NCI-H1417 treated with DMSO at 0.1 percent for 48 hours (cell line): ENCODE results near the gene MPO.

Source experiments
- DNase-seq: peaks from one replicate; lab custom pipeline; 2025; lab: John Stamatoyannopoulos, UW

Gene MPO

DNA sequence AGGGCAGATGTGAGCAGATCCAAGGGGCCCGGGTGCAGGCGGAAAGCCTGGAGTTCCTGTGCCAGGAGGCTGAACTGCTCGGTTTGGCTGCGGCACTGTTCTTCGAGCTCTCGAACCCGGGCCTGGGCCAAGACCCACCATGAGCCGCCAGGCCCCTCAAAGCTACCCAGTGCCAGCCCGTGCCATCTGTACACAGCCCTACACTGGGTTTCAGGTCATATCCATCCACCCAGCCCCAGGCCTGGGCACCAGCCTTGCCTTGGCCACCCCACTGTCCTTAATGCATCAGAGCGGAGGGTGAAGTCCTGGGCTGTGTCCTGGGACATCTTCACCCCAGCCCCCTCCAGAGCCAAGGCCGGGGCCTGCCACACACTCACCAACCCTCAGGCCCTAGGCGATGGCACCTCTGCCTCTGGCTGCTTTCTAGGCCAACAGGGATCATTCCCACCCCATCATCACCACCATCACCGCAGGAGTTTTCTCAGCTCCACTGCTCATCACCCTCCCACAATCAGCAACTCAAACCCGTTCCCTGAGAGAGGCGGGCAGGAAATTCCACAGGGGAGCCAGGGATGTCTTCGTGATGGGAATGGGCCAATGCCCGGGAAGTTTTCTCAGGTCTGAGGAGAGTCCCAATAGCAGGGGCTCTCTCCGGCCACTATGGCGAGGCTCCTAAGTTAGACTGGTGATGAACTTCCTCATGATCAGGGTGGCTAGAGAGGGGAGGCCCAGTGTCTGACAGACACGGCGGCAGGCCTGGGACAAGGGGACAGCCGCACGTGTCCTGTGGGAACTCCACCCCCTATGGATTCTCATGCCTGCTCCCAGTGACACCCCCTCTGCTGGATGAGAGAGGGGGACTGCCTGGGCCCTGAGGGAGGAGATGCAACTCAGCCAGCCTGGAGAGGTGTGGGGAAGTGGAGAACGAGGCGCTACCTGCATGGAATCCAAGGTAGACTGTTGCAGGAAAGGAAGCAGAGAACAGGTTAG is 38.7 kb upstream of the MPO start:
- no peak for DNase-seq

DNA sequence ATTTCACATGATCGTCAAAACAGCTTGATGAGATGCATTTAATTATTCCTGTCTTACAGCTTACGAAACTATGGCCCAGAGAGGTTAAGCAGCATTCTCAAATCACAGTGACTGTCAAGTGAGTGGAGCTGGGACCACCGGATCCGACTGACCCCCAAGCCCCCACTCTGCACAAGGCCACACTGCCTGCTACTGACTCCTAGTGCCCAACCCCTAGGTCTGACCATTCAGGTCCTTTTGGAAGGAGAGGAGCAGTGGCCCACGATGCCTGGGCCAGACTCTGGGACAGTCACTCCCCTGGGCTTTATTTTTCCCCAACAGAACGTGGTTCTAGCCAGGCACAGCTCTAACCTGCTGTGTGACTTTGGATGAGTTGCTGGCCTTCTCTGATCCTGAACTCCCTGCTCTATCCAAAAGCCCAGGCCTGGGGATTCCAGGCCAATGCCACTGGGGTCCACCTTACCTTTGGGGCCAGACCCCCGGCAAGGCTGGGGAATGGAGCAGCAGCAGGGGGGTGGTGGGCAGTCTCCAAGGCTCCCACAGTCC is 38.0 kb upstream of the MPO start:
- DNase-seq: no peak

DNA sequence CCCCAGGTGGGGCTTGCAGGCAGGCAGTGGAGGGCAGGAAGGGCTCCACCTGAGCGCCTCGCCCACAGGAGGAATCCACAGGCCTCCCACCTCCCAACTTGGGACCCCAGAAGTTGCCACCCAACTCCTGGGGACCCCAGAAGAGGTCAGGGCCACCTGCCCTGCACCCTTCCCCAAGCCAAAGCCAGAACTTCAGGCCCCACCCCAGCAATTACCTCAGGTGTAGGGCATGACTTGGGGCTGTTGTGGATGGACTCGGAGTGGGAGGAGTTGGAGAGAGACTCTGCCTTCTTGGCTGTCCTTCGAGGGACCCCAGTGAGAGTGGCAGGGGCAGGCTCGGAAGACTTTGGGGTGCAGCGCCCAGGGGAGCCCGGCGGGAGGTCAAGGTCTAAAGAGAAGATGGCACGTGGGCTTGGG is 37.3 kb upstream of the MPO start:
- no peak for DNase-seq

DNA sequence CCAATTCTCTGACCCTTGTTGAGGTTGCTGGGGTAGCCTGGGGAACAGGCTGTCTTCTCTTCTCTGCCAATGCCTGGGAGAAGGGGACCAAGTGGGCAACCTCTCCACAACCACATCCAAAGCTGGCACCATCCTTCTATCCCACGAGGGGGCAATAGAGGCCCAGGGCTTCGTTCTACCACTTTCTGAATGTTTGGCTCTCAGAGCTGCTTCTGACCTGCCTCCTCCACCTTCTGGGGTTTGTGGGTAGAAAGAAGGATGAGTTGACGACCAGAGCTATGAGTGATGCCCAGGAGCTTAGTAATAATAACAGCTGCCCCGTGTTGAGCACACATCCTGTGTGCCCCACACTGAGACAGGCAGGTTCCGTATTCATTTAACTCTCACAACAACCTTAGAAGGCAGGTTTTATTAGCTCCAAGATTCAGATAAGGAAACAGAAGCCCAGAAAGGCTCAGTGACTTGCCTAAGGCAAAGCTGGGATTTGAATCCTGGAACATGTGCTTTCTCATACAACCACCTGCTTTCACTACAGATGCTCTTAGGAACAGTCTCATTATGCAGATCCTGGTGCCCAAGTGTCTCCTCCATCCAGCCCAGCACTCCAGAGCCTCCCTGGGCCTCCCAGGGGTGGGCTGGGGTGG is 36.8 kb upstream of the MPO start:
- no peak for DNase-seq

DNA sequence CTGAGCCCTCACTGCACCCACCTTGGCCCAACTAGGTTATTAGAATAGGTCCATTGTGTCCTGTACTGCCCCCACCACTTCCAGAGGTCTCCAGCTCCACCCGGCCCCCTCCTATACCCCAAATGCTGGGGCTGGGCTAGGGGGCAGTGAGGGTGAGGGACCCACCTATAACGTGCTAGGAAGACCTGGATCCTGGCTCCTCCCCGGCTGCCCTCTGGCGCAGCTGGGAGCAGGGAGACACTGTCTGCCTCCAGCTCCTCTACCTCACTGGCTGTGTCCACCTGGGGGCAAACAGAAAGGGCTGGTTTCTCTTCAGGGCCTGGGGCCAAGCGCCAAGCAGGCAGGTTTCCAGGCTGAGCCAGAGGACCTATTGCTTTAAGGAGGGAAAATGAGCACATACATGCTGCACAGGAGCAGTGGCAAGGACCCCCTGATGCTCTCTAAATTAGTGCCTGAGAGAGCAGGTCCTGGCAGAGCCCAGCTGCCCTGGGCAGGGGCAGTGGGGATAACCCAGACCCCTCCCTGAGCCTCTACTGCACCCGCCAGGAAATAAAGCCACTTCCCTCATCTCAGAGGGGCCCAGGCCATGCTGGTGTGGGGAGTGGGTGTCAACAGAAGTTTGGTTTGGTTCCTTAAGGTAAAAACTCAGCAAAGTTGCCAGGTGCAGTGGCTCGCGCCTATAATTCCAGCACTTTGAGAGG is 35.7 kb upstream of the MPO start:
- no peak for DNase-seq

DNA sequence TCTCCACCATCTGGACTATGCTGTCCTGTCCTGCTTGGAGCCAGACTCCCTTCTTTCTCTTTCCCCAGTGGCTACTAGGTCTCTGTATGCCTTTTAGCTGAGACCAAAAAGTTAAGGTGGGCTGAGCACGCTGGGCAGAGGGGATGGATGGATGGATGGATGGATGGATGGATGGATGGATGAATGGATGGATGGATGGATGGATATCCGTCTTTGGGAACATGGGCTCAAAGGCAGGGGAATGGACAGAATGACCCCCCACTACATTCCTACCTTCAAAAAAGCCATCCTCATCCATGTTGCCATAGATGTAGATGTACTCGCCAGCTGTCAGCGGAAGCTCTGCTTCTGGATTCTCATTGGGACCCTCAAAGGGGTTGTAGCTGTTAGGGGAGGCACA is 35.0 kb upstream of the MPO start:
- DNase-seq: no peak

DNA sequence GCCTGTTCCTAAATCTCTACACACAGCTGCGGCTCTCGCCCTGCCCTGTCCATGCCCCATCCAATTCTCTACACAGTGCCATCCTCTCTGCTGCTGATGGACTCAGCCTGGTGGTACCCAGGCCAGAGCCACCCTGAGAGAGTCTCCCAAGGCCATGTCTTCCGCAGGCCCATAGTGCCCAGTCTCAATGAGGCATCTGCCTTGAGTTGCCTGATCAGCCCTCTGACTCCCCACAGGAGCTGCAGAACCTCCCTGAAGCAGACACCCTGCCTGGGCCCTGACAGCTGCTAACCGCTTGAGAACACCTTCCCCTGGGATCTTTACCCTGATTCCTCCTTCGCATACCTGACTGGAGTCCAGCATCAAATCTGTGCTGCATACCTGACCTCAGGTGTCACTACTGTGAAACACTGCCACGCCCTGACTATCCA is 34.6 kb upstream of the MPO start:
- DNase-seq: no peak

DNA sequence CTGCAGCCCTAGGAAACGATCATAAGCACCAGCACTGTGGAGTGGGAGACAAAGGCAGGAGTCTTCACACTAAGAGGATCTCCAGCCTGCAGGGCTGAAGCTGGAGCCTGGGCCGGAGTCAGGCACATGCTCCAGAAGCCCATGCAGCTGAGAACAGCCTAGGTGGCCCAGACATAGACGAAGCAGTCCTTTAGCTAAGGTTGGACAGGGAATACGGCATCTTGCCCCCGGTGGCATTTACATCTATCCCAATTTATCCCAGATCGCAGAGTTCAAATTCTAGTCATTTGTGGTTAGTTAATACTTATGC is 33.9 kb upstream of the MPO start:
- DNase-seq: no peak

DNA sequence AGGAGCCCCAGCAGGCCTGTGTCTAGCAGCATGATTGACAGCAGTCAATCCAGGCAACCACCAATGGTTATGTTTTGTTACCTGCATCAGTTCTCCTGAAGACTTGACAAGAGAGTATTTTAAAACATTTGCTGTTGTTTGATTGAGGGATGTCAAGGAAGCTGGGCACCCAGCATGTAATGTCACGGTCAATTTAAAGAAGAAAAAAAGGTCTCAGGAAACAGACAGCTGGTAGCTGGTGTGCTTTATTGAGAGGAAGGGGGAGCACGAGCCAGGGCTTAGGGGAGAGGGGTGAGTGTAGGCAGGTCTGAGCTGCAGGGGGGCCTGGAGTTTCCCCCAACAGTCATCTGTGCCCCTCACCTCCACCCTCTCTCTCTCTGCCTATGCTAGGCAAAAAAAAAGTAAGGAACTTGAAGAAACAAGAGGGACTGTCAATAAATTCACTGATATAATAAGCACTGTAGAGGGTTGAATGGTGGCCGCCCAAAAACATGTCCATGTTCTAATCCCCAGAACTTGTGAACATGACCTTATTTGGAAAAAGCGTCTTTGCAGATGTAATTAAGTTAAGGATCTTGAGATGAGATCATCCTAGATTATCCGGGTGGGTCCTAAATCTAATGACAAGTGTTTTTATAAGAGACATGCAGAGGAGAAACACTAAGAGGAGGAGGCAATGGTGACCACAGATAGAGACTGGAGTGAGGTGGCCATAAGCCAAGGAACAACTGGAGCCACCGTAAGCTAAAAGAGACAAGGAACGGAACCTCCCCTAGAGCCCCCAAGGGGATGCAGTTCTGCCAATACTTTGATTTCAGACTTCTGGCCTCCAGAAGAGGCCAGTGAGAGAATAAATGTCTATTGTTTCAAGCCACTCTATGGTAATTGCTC is 33.3 kb upstream of the MPO start:
- DNase-seq: no peak

DNA sequence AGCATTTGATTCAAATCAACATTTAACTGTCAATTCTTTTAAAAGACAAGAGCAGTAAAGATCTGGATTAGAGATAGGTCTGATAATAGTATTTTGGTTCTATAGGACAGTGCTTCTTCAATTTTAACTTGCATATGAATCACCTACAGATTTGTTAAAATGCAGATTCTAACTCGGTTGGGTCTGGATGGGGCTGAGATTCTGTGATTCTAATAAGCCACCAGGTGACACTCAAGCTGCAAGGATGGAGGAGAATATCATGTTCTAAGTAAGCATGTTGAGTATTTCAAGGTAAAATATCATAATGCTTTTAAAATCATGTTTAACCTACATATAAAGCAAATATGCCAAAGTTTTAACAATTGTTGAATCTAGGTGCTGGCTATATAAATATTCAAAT is 32.1 kb upstream of the MPO start:
- no peak for DNase-seq

DNA sequence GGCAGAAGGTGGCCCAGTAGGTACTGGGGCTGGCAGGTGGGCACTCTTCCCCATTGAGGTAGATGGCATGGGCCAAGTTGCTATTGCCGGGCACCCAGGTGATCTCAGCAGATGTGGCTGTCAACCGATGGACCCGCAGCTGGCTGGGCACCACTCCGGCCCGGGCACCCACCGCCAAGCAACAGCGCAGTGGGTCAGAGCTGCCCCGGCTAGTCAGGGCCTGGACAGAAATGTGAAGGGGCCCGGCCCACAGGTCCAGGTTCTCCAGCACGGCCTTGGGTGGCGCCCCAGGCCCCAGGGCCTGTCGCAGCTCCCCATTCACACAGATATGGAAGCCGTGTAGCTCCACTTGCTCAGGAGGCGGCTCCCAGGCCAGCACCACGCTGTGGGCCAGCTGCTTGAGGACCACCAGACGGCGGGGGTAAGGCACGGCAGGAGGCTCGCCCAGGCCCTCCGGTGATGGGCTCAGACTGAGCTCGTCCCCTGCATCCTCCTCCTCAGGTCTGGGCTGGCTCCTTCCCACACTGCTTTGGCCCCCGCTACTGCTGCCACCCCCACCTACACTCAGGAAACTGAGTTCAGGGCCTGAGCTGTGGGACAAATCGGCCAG is 31.4 kb upstream of the MPO start:
- DNase-seq: no peak

DNA sequence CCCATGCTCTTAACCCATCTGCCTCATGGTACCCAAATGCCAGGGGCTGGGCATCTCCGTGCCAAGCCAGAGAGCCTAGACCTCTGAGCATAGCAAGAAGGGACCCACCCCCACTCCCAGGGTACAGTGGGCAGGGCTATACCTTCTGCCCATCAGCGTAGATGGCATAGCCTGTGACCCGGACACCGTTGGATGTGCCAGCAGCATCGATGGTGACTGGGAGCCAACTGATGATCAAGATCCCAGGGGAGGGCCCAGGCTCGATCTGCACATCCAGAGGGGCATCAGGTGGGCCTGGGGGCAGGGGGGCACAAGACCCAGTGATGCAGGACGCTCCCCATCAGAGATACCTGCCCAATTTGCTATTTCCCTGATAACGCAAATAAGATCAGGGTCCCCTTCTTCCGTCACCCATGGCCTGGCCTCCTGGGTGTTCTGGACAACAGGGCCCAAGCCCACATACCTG is 30.7 kb upstream of the MPO start:
- DNase-seq: no peak

DNA sequence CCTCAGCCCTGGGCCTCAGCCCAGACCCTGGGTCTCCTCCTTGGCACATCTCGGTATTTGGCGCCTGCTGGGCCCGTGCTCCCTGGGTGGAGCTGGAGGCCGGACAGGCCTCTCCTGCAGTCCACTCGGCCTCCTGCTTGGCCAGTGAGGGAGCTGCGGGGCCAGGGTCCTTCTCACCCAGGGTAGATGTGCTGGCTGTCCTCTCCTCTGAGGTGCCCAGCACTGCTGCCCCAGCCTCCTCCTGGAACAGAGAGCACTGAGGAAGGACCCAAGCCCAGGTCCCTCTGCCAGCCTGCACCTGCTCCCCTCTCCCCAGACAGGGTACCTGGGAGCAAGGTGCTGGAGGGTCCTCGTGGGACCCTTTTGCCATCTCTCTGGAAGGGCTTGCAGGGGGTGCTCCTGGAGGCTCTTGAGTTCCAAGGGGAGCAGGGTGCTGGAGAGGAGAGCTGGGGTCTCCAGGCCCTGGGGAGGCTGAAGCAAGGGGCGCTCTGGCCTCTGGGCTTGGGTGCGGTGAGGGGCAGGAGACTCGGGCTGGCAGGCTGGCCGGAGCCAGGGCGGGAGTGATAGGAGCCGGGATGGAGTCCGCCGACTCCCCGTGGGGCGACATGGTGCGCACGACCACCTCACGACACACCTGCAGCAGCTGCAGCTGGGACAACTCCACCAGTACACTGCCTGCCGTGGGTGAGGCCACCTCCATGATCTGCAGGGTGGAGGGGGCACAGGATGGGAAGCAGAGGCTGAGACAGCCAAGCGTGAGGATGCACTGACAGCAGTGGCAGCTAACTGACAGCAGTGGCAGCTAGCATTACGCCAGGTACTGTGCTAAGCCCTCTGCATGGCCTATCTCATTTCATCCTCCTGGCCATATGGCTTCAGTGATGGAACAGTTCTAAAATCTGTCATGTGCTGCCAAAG is 30.0 kb upstream of the MPO start:
- no peak for DNase-seq

DNA sequence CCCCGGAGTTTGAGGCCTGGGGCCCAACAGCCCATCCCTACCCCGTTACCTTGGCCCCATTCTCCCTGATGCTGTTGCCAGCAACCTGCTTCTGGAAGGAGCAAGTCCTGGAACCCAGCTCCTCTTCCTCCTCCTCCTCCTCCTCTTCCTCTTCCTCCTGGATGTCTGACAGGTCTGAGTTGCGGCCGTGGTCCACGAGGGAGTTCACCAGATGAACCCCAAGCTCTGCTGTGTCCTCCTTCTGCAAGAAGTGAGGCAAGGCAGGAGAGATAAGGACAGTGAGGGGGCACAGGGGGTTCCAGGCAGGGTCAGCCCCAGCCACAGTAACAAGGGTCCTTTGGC is 29.2 kb upstream of the MPO start:
- DNase-seq: no peak

DNA sequence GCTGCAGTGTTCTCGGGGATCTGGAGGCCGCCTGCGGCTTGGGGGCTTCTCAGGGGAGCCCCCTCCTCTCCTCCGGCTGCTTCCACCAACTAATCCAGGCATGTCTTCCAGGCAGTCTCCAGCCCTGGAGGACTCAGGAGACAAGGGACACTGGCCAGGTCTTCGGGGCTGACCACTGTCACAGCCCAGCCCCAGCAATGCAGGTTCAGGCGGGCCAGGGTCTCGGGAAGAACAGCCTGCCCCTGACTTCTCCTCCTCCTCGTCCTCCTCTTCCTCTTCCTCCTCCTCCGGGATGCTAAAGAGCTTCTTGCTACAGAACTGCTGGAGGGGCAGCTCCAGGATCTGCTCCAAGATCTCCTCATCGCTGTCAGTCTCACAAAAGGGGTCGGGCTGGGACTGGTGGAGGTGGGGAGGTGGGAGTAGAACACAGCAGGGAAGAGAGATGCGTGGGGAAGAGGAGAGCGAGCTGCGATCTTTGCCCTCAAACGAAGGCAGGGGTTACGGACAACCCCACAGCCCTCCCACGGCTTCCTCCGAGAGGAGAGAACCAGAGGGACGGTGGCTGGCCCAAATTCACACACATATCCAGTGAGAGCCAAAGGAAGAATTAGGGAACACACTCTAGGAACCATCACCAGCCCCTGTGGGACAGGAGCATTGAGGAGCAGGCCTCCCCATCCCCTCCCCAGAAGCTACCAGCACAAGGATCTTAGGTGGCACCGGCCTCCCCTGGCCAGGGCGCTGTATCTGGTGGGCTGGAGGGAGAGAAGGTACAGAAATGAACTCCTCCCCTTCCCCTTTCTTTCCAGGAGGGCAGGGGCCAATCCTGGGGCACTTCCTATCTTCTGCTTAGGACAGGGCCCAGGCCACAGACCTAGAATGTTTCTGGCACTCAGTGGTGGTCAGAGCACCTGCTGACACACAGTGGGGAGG is 28.5 kb upstream of the MPO start:
- no peak for DNase-seq

DNA sequence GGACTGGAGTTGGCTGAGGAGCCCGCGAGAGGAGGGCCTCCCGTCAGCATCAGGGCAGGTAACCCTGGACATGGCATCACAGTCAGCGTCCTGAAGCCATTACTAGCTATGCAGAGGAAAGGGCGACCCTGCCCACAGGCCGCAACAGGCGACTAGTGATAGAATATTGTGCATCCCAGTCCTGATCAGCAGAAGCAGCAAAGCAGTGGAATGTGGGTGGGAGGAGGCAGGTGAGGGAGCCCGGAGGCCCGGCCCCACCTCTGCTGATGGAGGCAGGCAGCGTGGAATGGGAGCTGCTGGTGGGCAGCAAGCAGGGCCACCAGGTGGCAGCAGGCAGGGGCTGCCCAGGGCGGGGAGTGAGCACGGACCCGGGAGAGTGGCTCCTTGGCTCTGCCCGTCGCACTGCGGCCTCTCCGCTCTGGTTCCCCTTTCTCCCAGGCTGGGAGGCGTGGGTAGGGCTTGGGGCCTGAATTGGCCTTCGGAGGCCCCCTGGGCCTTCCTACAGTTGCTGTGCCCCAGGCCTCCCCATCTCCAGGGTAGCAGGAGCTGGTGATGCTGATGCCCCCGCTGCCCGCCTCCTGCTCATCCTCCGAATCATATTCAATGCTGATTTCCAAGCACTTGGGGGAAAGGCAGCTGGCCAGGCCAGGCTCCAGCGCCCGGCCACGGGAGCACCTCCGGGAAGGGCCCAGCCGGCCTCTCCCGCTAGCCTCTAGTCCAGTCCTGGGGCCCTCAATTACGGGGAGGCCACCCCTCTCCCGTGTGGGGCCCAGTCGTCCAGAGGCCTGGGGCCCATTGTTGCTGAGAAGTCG is 27.6 kb upstream of the MPO start:
- no peak for DNase-seq

DNA sequence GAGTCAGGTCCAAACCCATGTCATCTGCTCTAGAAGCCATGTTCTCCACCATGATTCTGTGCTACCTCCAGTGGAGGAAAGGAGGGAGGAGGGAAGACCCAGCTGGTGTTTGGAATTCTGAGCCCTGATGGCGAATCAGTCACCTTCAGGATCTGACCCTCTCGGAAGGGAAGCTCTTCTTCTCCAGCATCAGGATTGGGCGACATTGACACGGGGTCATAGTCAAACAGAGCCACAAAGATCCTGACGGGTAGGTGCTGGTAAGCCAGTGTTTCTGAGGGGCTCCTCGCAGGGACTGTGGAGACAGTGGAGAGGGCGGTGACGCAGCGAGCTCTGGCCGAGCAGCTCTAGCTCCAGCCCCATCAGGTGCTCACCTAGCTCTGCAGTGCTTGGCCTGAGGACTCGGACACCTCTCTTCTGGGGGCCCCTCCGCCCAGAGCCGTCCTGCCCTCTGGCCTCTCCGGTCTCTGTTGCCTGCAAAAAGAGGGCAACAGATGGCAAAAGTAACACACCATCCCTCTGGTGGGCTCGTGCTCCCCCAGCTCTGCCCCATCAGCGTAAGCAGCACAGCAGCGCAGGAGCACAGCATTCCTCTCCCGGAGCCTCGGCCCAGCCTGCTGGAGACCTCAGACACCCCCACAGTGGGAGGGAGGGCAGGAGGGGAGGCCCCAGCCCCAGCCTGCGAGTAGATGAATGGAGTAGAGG is 26.9 kb upstream of the MPO start:
- no peak for DNase-seq
